Dermis microvascular lymphatic vessel endothelial cell (primary cell): ENCODE data around the gene GRWD1. TPM values are rescaled to one million over a fixed set of nuclear protein-coding genes. Genes with fewer than 3 reads are reported as not detected.

Experiments
- DNase-seq, 2 donors: peaks; one replicate each; pipeline versions ENCODE4 v3.0.0 to v3.0.0-alpha.2; 2010; ENCODE audit warnings: low read depth in 2 of 2
- total RNA-seq: library from RNA; depleted of rRNA; stranded (reverse); fragments of >200 nt; gene quantifications from 2 replicates; pipeline ENCODE4 v1.2.1, GENCODE V29; 2014

Gene GRWD1
- total RNA-seq, 1 donor from 2014 or later: 14.8 TPM

DNA sequence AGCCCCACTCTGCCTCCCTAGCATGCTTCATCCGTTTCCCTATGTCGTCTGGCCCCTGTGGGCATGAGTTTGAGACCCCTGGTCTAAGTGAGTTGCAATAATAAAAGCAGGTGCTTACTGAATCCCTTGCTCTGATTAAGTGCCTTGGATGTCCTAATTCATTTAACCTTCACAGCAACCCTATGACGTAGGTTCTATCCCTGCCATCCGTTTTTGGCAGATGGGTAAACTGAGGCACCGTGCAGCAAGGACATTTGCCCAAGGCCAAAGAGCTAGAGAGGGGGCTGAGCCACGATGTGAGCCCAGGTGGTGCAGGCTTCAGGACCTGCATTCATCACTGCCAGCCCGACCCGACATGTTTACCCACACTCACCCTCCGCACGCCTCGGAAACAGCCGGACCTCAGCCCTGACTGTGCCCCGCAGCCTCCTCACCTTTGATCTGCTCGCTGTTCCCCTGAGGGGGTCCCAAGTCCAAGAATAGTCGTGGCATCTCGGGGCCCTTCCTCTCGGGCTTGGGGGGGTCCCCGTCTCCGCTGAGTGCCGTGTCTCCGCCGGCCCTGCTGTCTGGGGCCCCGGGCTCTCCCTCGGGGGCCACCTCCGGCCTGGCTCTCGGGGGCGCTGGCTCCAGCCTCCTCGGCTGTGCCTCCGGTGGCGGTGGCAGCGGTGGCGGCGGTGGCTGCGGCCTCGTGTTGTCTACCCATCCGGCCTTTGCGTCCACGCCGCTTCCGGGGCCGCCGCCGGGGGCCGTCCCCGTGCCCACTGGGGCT, 51.4 kb downstream of the GRWD1 start:
- no peak for DNase-seq

DNA sequence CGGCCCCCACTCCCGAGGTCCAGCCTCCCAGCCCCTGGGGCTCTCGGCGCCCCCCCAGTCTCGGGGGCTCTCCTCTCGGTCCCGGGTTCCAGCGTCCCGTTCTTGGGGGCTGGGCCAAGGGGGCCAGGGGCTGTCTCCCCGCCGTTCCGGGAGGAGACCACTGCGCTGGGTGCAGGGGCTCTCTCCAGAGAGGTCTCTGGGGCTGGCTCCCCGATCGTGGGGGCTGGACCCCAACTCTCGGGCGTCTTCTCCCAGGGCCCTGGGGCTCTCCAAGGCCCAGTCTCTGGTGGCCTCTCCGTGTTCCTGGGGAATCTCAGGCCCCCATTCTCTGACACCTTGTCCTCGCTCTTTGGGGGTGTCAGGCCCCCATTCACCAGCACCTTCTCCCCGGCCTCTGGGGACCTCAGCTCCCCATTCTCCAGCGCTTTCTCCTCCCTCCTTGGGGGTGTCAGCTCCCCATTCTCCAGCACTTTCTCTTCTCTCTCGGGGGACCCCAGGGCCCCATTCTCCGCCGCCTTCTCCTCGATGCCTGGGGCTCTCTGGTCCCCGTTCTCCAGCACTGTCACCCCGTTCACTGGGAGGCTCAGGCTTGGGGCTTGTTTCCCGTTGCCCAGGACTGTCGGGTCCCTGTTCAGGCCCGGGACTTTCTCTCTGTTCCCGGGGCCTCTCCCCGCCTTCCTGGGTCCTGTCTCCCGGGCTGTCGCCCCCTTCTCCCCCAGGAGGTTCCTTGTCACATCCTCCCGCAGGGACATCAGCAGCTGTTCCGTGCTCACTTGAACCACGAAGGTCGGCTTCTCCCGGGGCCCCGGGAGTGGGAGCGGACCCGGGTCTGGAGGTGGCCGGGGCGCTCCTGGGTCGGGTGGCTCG, 52.2 kb downstream of the GRWD1 start:
- no peak for DNase-seq

DNA sequence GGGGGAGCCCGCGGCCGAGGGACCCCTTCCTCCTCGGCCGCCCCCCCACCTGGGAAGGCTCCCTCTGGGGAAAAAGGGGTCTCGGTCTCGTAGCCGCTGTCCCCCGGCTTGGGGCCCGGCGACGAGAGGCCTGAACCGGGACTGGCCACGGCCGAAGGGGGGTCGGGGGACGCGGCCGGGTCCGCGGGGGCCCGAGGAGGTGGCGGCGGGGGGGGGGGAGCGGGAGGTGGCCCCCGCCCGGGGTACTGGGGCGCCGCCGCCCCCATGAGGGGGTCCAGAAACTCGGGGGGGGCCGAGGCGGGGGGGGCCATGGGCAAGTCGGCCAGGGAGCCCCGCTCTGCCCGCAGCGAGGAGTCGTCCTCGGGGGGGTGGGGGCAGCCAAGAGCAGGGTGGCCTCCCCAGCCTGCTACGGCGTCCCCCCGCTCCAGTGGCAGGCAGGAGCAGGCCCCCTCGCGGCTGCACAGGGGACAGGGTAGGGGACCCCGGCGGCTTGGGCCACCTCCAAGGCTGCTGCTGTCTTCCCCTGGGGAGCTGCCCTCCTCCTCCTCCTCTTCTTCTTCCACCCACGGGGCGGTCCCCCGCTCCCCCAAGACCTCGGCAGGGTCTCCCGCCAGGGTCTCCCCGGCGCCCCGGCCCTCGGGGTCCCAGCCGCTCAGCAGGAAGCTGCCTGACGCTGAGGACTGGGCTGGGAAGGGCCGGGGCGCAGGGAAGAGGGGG, 53.0 kb downstream of the GRWD1 start:
- DNase-seq: no peak

DNA sequence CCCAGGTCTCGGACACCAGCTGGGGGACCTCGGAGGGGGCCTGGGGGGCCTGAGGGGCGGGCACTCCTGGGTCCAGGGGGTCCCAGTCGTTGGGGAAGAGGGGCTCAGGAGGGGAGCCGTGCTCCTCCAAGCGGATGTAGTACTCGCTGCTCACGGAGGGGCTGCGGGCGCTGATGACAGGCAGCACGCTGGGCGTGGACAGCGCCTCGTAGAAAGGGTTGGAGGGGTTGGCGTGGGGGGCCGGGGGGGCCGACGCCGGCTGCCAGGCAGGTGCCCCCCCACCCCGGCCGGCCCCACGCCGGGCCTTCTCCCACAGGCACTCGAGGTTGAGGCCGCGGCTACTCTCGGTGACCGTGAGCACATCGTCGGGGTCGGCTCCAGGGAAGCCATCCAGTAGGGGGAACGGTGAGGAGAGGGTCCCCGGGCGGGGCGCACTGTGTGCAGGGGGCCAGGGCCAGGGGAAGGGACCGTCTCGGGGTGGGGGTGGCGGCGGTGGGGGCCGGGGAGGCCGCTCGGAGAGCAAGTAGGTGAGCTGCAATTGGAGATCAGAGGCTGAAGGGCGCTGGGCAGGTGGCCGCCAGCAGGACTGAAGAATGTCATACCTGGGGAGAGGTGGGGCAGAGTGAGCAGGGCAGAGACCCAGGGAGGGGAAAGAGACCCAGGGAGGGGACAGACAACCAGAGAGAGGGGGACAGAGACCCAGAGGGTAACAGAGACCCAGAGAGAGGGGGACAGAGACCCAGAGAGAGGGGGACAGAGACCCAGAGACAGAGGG, 53.7 kb downstream of the GRWD1 start:
- DNase-seq: no peak

DNA sequence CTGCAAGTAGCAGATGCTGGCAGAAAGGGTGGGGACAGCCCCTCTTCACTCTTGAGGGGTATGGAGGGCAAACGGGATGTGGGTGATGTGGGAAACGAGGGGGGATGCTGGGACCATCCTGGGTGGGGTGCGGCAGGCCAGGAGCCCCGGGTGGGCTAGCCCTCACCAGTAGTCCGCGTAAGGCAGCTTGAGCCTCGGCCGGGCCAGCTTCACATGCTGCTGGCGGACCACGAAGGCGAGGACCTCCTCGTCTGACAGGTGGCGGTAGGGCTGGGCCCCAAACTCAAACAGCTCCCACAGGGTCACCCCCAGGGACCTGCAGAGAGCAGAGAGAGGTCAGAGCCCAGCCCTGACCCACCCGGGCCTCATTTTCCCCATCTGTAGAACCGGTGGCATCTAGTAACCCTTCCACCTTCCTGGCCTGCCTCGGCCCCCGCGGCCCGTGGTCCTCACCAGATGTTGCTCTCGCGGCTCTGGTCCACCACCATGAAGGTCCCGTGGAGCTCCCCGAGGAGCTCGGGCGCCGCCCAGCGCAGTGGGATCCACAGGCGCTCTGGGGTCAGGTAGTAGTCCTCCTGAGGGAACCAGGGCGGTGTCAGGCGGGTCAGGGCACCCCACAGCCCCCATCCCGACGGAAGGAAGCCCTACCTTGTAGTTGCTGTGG, 55.2 kb downstream of the GRWD1 start:
- no peak for DNase-seq

DNA sequence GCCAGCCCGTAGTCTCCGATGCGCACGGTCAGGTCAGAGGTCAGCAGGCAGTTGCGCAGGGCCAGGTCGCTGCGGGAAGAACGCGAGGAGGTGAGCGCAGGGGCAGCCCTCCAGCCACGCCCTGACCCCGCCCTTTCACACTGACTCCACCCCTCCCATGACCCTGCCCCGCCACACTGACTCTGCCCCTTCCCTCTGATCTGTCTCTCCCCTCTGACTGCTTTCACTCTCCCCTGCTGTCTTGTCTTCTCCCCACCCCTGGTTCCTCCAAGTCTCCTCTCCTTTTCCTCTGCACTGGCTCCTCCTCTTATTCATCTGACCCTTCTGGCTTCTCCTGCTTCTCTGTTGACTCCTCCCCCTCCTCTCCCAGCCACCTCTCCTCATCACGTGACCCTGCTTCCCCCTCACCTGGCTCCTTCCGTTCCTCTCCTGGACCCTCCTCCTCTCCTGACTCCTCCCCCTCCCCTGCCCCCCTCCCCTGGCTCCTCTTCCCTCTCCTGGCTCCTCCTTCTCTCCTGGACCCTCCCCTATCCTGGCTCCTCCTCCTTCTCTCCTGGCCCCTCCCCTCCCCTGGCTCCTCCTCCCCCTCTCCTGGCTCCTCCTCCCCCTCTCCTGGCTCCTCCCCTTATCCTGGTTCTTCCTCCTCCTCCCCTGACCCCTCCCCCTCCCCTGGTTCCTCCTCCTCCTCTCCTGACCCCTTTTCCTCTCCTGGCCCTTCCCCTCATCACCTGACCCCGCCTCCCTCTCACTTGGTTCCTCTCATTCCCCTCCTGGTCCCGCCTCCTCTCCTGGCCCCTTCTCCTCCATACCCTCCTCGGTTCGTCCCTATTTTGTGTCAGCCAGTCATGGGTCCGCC, 55.9 kb downstream of the GRWD1 start:
- DNase-seq: peak in 1 of 2 donors; percentile 42

DNA sequence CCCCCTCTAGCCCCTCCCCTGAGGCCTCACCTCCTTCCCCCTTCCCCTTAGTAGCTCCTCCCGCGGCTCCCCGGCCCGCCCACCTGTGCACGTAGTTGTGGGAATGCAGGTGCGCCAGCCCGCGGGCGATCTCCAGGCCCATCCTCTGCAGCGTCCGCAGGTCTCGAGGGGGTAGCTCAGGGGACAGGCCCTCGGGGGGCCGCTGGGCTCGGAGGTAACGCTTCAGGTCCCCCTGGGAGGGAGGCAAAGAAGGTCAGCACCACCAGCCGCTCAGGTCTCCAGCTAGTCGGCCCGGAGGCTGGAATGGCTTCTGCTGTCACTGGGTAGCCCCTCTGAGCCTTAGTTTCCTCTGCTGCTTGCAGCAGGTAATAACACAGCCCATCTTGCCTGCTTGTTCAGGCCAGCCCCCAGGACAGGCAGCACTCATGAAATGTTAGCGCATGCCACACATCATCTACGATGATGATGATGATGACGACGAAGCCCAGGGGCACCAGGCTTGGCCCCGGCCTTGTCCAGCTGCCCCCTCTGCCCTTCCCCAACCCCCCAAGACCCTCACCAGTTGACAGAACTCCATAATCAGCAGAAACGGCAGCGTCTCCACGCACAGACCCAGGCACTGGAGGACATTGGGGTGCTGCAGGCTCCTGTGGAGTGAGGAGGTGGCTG, 56.7 kb downstream of the GRWD1 start:
- DNase-seq: no peak

DNA sequence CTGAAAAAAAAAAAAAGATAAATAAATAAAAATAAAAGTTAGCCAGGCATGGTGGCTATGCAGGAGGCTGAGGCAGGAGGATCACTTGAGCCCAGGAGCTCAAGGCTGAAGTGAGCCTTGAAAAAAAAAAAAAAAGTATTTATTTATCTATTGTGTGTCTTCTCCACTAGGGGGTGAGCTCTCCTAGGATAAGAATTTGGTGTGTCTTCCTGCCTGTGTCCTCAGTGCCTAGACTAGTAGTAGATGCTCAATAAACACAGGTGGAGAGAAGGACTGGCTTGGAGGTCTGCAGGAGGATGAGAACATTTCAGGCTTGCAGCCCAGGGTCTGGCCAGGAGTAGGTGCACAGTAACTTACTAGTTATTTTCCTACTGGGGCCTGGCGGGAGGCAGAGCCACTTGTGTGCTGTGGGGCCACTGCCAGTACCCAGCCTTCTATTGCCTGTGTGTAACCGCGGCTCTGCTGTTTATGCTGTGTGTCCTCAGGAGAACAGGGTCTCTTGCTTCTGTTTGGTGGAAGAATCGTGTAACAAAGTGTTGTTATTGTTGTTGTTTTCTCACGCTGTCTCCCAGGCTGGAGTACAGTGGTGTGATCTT, 60.5 kb downstream of the GRWD1 start:
- DNase-seq: peak in 1 of 2 donors; percentile 55

Other genes with a start within 250 kb of the GRWD1 start
- 40.4 and 75.2 TPM in 2 replicates for gene CARD8, start 190.1 kb upstream of the GRWD1 start, total RNA-seq
- 0.51 and 0.77 TPM in 2 replicates for gene ZNF114, start 175.9 kb upstream of the GRWD1 start, total RNA-seq
- 3.3 and 3.4 TPM in 2 replicates for gene EMP3, start 120.4 kb upstream of the GRWD1 start, total RNA-seq
- 1.6 and 1.8 TPM in 2 replicates for gene TMEM143, start 82.0 kb upstream of the GRWD1 start, total RNA-seq
- not detected in 2 replicates for gene SYNGR4, start 81.6 kb upstream of the GRWD1 start, total RNA-seq
- 35.6 and 52.8 TPM in 2 replicates for gene KDELR1, start 54.4 kb upstream of the GRWD1 start, total RNA-seq
- 0.13 and 0.25 TPM in 2 replicates for gene GRIN2D, start 52.3 kb upstream of the GRWD1 start, total RNA-seq
- gene KCNJ14, start 9.6 kb downstream of the GRWD1 start, total RNA-seq: 0.13 TPM in 2 replicates
- gene CYTH2, start 23.4 kb downstream of the GRWD1 start, total RNA-seq: 42.0 and 64.6 TPM in 2 replicates
- under 0.01 and 0.13 TPM in 2 replicates for gene LMTK3, start 65.9 kb downstream of the GRWD1 start, total RNA-seq
- 0.13 TPM in 1 of 2 replicates, not detected in the other for gene SULT2B1, start 106.2 kb downstream of the GRWD1 start, total RNA-seq
- gene SPACA4, start 160.8 kb downstream of the GRWD1 start, total RNA-seq: not detected in 2 replicates
- 0.25 and 0.26 TPM in 2 replicates for gene FAM83E, start 169.1 kb downstream of the GRWD1 start, total RNA-seq
- gene RPL18, start 173.2 kb downstream of the GRWD1 start, total RNA-seq: 1,899 and 2,423 TPM in 2 replicates
- gene SPHK2, start 173.5 kb downstream of the GRWD1 start, total RNA-seq: 3.9 and 6.3 TPM in 2 replicates
- gene DBP, start 191.4 kb downstream of the GRWD1 start, total RNA-seq: 1.4 and 2.8 TPM in 2 replicates
- gene CA11, start 200.2 kb downstream of the GRWD1 start, total RNA-seq: 2.6 and 4.6 TPM in 2 replicates
- gene NTN5, start 227.0 kb downstream of the GRWD1 start, total RNA-seq: under 0.01 TPM in 1 of 2 replicates, not detected in the other
- not detected in 2 replicates for gene FUT2, start 250.0 kb downstream of the GRWD1 start, total RNA-seq